HepG2 (cell line): ENCODE data around the gene NF2. TPM values are rescaled to one million over a fixed set of nuclear protein-coding genes. Genes with fewer than 3 reads are reported as not detected.

Experiments used
- AKAP8 ChIP-seq: sonication (generic); formaldehyde crosslinking; IDR thresholded peaks from 2 replicates; pipeline ENCODE4 v1.5.1; 2020; ENCODE audit warnings: mild to moderate bottlenecking, missing genetic modification reagents
- ATM ChIP-seq: fragments of 450-650 bp; IDR thresholded peaks from 2 replicates; pipeline ENCODE4 v1.7.1; 2017; ENCODE audit warnings: mild to moderate bottlenecking, borderline replicate concordance
- EHMT2 ChIP-seq: fragments of 200-600 bp; sonication (generic); IDR thresholded peaks from 2 replicates; pipeline ENCODE4 v1.7.0; 2017; ENCODE audit warnings: antibody characterized with exemption, low read depth, low read length, borderline replicate concordance
- FOXA1 ChIP-seq, 2 experiments: fragments of 450-650 bp in 1 of 2; sonication (generic) in 1 of 2; formaldehyde crosslinking in 1 of 2; IDR thresholded peaks; 2 replicates each; pipeline versions ENCODE4 v1.4.0 to v1.6.1; 2016 to 2020; ENCODE audit warnings: missing genetic modification reagents in 1 of 2
- FOXA3 ChIP-seq: IDR thresholded peaks from 2 replicates; pipeline ENCODE4 v1.6.1; 2016; ENCODE audit warnings: missing genetic modification reagents, missing compliant biosample characterization
- HNF4A ChIP-seq: sonication (generic); formaldehyde crosslinking; IDR thresholded peaks from 2 replicates; pipeline ENCODE4 v1.4.0; 2020; ENCODE audit warnings: missing genetic modification reagents
- HOXA5 ChIP-seq: sonication (generic); formaldehyde crosslinking; IDR thresholded peaks from 2 replicates; pipeline ENCODE4 v1.4.0; 2020; ENCODE audit warnings: missing genetic modification reagents
- JUNB ChIP-seq: sonication (generic); formaldehyde crosslinking; IDR thresholded peaks from 2 replicates; pipeline ENCODE4 v1.8.0; 2022; ENCODE audit warnings: missing genetic modification reagents, mild to moderate bottlenecking, borderline replicate concordance
- KAT8 ChIP-seq: IDR thresholded peaks from 2 replicates; pipeline ENCODE4 v1.6.1; 2016; ENCODE audit warnings: missing genetic modification reagents, missing compliant biosample characterization
- KDM1A ChIP-seq: IDR thresholded peaks from 2 replicates; pipeline ENCODE4 v1.6.1; 2016; ENCODE audit warnings: missing compliant biosample characterization
- LCORL ChIP-seq, 2 experiments: fragments of 450-650 bp in 1 of 2; sonication (generic) in 1 of 2; formaldehyde crosslinking in 1 of 2; IDR thresholded peaks; 2 replicates each; pipeline versions ENCODE4 v1.5.0 to v1.6.1; 2017 to 2020; ENCODE audit warnings: antibody characterized with exemption in 1 of 2, missing genetic modification reagents in 1 of 2
- MIXL1 ChIP-seq: IDR thresholded peaks from 2 replicates; pipeline ENCODE4 v1.6.1; 2016
- PCBP2 ChIP-seq: fragments of 200-400 bp; formaldehyde crosslinking; optimal IDR thresholded peaks from 2 replicates; pipeline ENCODE3; 2018; ENCODE audit warnings: low read length, low read depth; ENCODE audit not compliant: poor library complexity, severe bottlenecking
- PITX1 ChIP-seq: sonication (generic); formaldehyde crosslinking; IDR thresholded peaks from 2 replicates; pipeline ENCODE4 v1.5.1; 2020; ENCODE audit warnings: mild to moderate bottlenecking, missing genetic modification reagents
- RAD21 ChIP-seq: fragments of 450-650 bp; formaldehyde crosslinking; IDR thresholded peaks from 2 replicates; pipeline ENCODE4 v1.5.0; 2020; ENCODE audit warnings: mild to moderate bottlenecking
- RNF2 ChIP-seq: fragments of 450-650 bp; conservative IDR thresholded peaks from 2 replicates; pipeline ENCODE4 v1.6.1; 2016; ENCODE audit warnings: low read depth
- RXRA ChIP-seq: sonication (generic); formaldehyde crosslinking; IDR thresholded peaks from 2 replicates; pipeline ENCODE4 v1.5.1; 2020; ENCODE audit warnings: missing genetic modification reagents
- TAF15 ChIP-seq: fragments of 200-400 bp; formaldehyde crosslinking; IDR thresholded peaks from one replicate; pipeline ENCODE4 v1.6.1; 2018; ENCODE audit warnings: mild to moderate bottlenecking, low read depth, low read length; ENCODE audit not compliant: poor library complexity, severe bottlenecking
- THRA ChIP-seq: sonication (generic); formaldehyde crosslinking; IDR thresholded peaks from 2 replicates; pipeline ENCODE4 v1.4.0; 2020; ENCODE audit warnings: missing genetic modification reagents, borderline replicate concordance
- ZFP36L1 ChIP-seq: sonication (generic); formaldehyde crosslinking; IDR thresholded peaks from 2 replicates; pipeline ENCODE4 v1.8.0; 2022; ENCODE audit warnings: mild to moderate bottlenecking, missing genetic modification reagents, moderate library complexity
- ZFP41 ChIP-seq: sonication (generic); formaldehyde crosslinking; IDR thresholded peaks from 2 replicates; pipeline ENCODE4 v1.4.0; 2020; ENCODE audit warnings: mild to moderate bottlenecking, missing genetic modification reagents, borderline replicate concordance
- ZFP90 ChIP-seq: sonication (generic); formaldehyde crosslinking; IDR thresholded peaks from 2 replicates; pipeline ENCODE4 v1.8.0; 2022; ENCODE audit warnings: missing genetic modification reagents, mild to moderate bottlenecking, inconsistent platforms, borderline replicate concordance
- ZNF383 ChIP-seq: sonication (generic); formaldehyde crosslinking; IDR thresholded peaks from 2 replicates; pipeline ENCODE4 v1.4.0; 2020; ENCODE audit warnings: missing genetic modification reagents, mild to moderate bottlenecking, borderline replicate concordance
- polyA plus RNA-seq, 8 experiments: library from polyadenylated mRNA; depleted of rRNA in 3 of 8; stranded (reverse) in 7 of 8; unstranded in 1 of 8; fragments of >200 nt; fragmentation: Illumina TruSeq in 4 of 8; extraction: Trizol in 4 of 8; gene quantifications; 2 replicates each; pipeline versions ENCODE4 v1.2.1 to v1.2.3, GENCODE V29; 2011 to 2016; ENCODE audit warnings: low read depth in 4 of 8, missing spikeins in 1 of 8, mixed read lengths in 1 of 8; ENCODE audit not compliant: insufficient read depth in 1 of 8
- total RNA-seq, 5 experiments: library from RNA; depleted of rRNA; stranded (reverse); fragments of >200 nt; fragmentation: Illumina TruSeq; extraction: Trizol; gene quantifications; 2 replicates each; pipeline ENCODE4 v1.2.3, GENCODE V29; 2016; ENCODE audit warnings: low read depth in 1 of 5
- TF ChIP-seq, protein P1 (sequence below): sonication (generic); formaldehyde crosslinking; IDR thresholded peaks from 2 replicates; pipeline ENCODE4 v1.4.0; 2020; ENCODE audit warnings: low read depth, missing genetic modification reagents
- TF ChIP-seq, protein P2 (sequence below), 2 experiments: fragments of 450-650 bp in 1 of 2; sonication (generic) in 1 of 2; formaldehyde crosslinking; IDR thresholded peaks; 2 replicates each; pipeline versions ENCODE4 v1.5.0 to v1.8.0; 2020 to 2022; ENCODE audit warnings: mild to moderate bottlenecking in 1 of 2, missing genetic modification reagents in 1 of 2

The NF2 gene
- total and polyA plus RNA-seq, 2 of the 13 experiments (the other 11 are each of a cell fraction or from before 2014, with no cell fraction given), result 9.3 to 33.3 TPM

DNA sequence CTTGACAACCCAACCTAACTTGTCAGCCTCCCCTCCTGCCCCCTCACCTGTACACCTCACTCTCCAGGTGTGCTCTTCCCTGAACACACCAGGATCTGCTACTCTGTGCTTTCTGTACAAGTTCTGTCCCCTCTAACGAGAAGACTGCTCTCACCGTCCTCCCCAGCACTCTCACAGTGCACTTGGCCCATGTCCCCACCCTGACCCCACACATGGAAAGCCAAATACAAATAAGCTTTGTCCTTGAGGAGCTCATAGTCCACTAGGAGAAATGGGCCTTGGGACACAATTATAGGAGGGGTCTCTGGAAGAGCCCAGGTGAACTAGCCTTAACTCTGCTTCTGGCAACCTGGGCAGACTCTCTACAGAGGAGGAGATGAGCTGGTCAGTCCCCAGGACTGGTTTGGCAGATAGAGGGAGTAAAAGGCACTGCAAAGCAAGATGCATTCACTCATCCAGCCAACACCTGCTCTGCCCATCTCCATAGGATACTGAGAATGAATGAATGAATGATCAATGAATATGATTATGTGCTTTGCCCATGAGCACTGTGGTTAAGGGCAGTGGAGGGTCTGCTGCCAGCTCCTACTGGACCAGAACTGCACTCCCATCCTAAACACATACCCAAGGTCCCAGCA is 32.4 kb upstream of the NF2 start (continued):
- TF ChIP-seq PITX1 (CRISPR knock-in tag), result peak; percentile 90
- no peak for TF ChIP-seq ZNF383 (CRISPR knock-in tag)
- TF ChIP-seq KAT8 (CRISPR knock-in tag), result 0 out of 2 replicates have a peak, but pooled peaks have one; percentile 31
- 0 out of 2 replicates have a peak, but pooled peaks have one; percentile 48 for TF ChIP-seq ZFP90
- TF ChIP-seq AKAP8 (CRISPR knock-in tag), result peak; percentile 77
- TF ChIP-seq HOXA5, result no peak
- no peak for TF ChIP-seq ATM
- TF ChIP-seq, protein P1, sequence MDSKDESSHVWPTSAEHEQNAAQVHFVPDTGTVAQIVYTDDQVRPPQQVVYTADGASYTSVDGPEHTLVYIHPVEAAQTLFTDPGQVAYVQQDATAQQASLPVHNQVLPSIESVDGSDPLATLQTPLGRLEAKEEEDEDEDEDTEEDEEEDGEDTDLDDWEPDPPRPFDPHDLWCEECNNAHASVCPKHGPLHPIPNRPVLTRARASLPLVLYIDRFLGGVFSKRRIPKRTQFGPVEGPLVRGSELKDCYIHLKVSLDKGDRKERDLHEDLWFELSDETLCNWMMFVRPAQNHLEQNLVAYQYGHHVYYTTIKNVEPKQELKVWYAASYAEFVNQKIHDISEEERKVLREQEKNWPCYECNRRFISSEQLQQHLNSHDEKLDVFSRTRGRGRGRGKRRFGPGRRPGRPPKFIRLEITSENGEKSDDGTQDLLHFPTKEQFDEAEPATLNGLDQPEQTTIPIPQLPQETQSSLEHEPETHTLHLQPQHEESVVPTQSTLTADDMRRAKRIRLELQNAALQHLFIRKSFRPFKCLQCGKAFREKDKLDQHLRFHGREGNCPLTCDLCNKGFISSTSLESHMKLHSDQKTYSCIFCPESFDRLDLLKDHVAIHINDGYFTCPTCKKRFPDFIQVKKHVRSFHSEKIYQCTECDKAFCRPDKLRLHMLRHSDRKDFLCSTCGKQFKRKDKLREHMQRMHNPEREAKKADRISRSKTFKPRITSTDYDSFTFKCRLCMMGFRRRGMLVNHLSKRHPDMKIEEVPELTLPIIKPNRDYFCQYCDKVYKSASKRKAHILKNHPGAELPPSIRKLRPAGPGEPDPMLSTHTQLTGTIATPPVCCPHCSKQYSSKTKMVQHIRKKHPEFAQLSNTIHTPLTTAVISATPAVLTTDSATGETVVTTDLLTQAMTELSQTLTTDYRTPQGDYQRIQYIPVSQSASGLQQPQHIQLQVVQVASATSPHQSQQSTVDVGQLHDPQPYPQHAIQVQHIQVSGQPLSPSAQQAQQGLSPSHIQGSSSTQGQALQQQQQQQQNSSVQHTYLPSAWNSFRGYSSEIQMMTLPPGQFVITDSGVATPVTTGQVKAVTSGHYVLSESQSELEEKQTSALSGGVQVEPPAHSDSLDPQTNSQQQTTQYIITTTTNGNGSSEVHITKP (CRISPR knock-in tag), result 0 out of 2 replicates have a peak, but pooled peaks have one; percentile 23
- no peak for TF ChIP-seq RAD21 (CRISPR knock-in tag)
- TF ChIP-seq ZFP41 (CRISPR knock-in tag), result no peak
- TF ChIP-seq PCBP2, result no peak
- TF ChIP-seq EHMT2, result no peak
- no peak for TF ChIP-seq FOXA1 (IDR thresholded peaks at IDR 0.05)
- TF ChIP-seq FOXA1 (CRISPR knock-in tag; IDR thresholded peaks at IDR 0.05), result peak; percentile 56
- TF ChIP-seq, protein P2, sequence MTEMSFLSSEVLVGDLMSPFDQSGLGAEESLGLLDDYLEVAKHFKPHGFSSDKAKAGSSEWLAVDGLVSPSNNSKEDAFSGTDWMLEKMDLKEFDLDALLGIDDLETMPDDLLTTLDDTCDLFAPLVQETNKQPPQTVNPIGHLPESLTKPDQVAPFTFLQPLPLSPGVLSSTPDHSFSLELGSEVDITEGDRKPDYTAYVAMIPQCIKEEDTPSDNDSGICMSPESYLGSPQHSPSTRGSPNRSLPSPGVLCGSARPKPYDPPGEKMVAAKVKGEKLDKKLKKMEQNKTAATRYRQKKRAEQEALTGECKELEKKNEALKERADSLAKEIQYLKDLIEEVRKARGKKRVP (CRISPR knock-in tag; IDR thresholded peaks at IDR 0.05), result no peak
- TF ChIP-seq FOXA3 (CRISPR knock-in tag), result peak; percentile 55; the same call in 1 of the 2 replicates
- no peak for TF ChIP-seq TAF15
- TF ChIP-seq MIXL1 (CRISPR knock-in tag), result peak; percentile 54; the same call in 1 of the 2 replicates
- no peak for TF ChIP-seq ZFP36L1
- TF ChIP-seq KDM1A, result 0 out of 2 replicates have a peak, but pooled peaks have one; percentile 53
- TF ChIP-seq RXRA, result peak; percentile 97
- peak; percentile 92 for TF ChIP-seq HNF4A
- TF ChIP-seq THRA, result peak; percentile 95
- TF ChIP-seq LCORL (IDR thresholded peaks at IDR 0.05), result no peak
- peak; percentile 70 for TF ChIP-seq LCORL (CRISPR knock-in tag; IDR thresholded peaks at IDR 0.05)
- 0 out of 2 replicates have a peak, but pooled peaks have one; percentile 22 for TF ChIP-seq JUNB (CRISPR knock-in tag)
- no peak for TF ChIP-seq RNF2
